Neural progenitor cell (in vitro differentiated cells): ENCODE data around the gene ZP2.

ENCODE experiments used
- CTCF ChIP-seq: fragments of 200-600 bp; sonication (generic); IDR thresholded peaks from 2 replicates; pipeline ENCODE4 v1.5.1; 2017; ENCODE audit warnings: antibody characterized with exemption, mild to moderate bottlenecking
- EZH2 ChIP-seq: fragments of 200-600 bp; sonication (generic); IDR thresholded peaks from 2 replicates; pipeline ENCODE4 v1.6.1; 2017; ENCODE audit warnings: antibody characterized with exemption, mild to moderate bottlenecking, moderate library complexity

GRCh38 chr16:21233521-21234150 is 22.3 kb upstream of the ZP2 start, which contains the start of gene ANKS4B:
- TF ChIP-seq CTCF (no peak), EZH2 (no peak)
